GM23338 (cell line): ENCODE data around the gene DYRK1A. TPM values are rescaled to one million over a fixed set of nuclear protein-coding genes. Genes with fewer than 3 reads are reported as not detected.

Experiments used
- ATAC-seq: fragments of 200-7000 bp; cut with Tn5 transposase; 3 replicates; pipeline ENCODE4 v1.9.1; 2020
- DNase-seq: peaks from one replicate; pipeline ENCODE4 v3.0.0-alpha.2; 2015; ENCODE audit warnings: low spot score
- H2AFZ ChIP-seq: fragments of 200-600 bp; sonication (generic); 2 replicates; pipeline ENCODE4 v1.8.0; 2016; ENCODE audit warnings: antibody characterized with exemption, mild to moderate bottlenecking, moderate library complexity
- H3F3A ChIP-seq: fragments of 200-600 bp; sonication (generic); replicated peaks from 2 replicates; pipeline ENCODE4 v1.8.0; 2017; ENCODE audit warnings: antibody characterized with exemption, mixed run types, low read depth
- H3K27ac ChIP-seq: fragments of 200-600 bp; sonication (generic); 2 replicates; pipeline ENCODE4 v1.6.1; 2016; ENCODE audit warnings: low read depth
- H3K27me3 ChIP-seq: fragments of 200-600 bp; sonication (generic); 2 replicates; pipeline ENCODE4 v1.8.0; 2016; ENCODE audit warnings: mild to moderate bottlenecking, mixed run types, moderate library complexity; ENCODE audit not compliant: insufficient read depth
- H3K36me3 ChIP-seq: fragments of 200-600 bp; sonication (generic); 2 replicates; pipeline ENCODE4 v1.8.0; 2016; ENCODE audit warnings: mild to moderate bottlenecking; ENCODE audit not compliant: insufficient read depth
- H3K4me1 ChIP-seq: fragments of 200-600 bp; sonication (generic); 2 replicates; pipeline ENCODE4 v1.8.0; 2016; ENCODE audit warnings: mild to moderate bottlenecking, moderate library complexity; ENCODE audit not compliant: insufficient read depth
- H3K4me2 ChIP-seq: fragments of 200-600 bp; sonication (generic); 2 replicates; pipeline ENCODE4 v1.7.1; 2017; ENCODE audit warnings: mixed run types
- H3K4me3 ChIP-seq: fragments of 200-600 bp; sonication (generic); 2 replicates; pipeline ENCODE4 v1.6.1; 2016; ENCODE audit warnings: mixed run types
- H3K79me2 ChIP-seq: fragments of 200-600 bp; sonication (generic); replicated peaks from 2 replicates; pipeline ENCODE4 v1.8.0; 2017; ENCODE audit warnings: mild to moderate bottlenecking; ENCODE audit not compliant: insufficient read depth
- H3K9me2 ChIP-seq: fragments of 200-600 bp; sonication (generic); 2 replicates; pipeline ENCODE4 v1.8.0; 2017; ENCODE audit not compliant: insufficient read depth
- H4K20me1 ChIP-seq: fragments of 200-600 bp; sonication (generic); replicated peaks from 2 replicates; pipeline ENCODE4 v1.8.0; 2017; ENCODE audit warnings: mild to moderate bottlenecking; ENCODE audit not compliant: insufficient read depth
- H3K27ac Mint-ChIP-seq: 2 replicates; pipeline ENCODE4 v1.8.0; 2020; ENCODE audit warnings: inconsistent platforms, mild to moderate bottlenecking, moderate library complexity, mixed read lengths
- H3K27me3 Mint-ChIP-seq: 3 replicates; pipeline ENCODE4 v1.8.0; 2022; ENCODE audit warnings: low read depth, mild to moderate bottlenecking, moderate library complexity, mixed read lengths, inconsistent platforms; ENCODE audit not compliant: insufficient read depth, poor library complexity
- H3K36me3 Mint-ChIP-seq: 3 replicates; pipeline ENCODE4 v1.8.0; 2021; ENCODE audit warnings: low read depth, mild to moderate bottlenecking, inconsistent platforms, moderate library complexity, mixed read lengths
- H3K4me1 Mint-ChIP-seq: 3 replicates; pipeline ENCODE4 v1.8.0; 2020; ENCODE audit warnings: mild to moderate bottlenecking, inconsistent platforms, mixed read lengths
- H3K4me3 Mint-ChIP-seq: 3 replicates; pipeline ENCODE4 v1.8.0; 2021; ENCODE audit warnings: moderate library complexity, mild to moderate bottlenecking, inconsistent platforms, mixed read lengths
- H3K9me3 Mint-ChIP-seq: 3 replicates; pipeline ENCODE4 v1.8.0; 2020; ENCODE audit warnings: moderate library complexity, mild to moderate bottlenecking, inconsistent platforms, mixed read lengths
- CREB1 ChIP-seq: fragments of 250-450 bp; sonication (Bioruptor Pico); IDR thresholded peaks from 2 replicates; pipeline ENCODE4 v1.5.0; 2020; ENCODE audit warnings: low read depth, mild to moderate bottlenecking, moderate library complexity
- CTCF ChIP-seq, 2 experiments: fragments of 200-600 bp in 1 of 2; sonication (generic) in 1 of 2; conservative IDR thresholded peaks; 2 replicates each; pipeline versions ENCODE4 v1.5.1 to v1.6.1; 2016 to 2017; ENCODE audit warnings: antibody characterized with exemption in 2 of 2, low read depth in 2 of 2, mild to moderate bottlenecking in 2 of 2, moderate library complexity in 1 of 2
- ETS1 ChIP-seq: IDR thresholded peaks from 2 replicates; pipeline ENCODE4 v1.6.1; 2016; ENCODE audit warnings: antibody characterized with exemption
- EZH2 ChIP-seq: fragments of 200-600 bp; sonication (generic); IDR thresholded peaks from one replicate; pipeline ENCODE4 v1.8.0; 2017; ENCODE audit warnings: antibody characterized with exemption, mild to moderate bottlenecking, low read depth; ENCODE audit not compliant: unreplicated experiment
- EZH2phosphoT487 ChIP-seq: fragments of 200-600 bp; sonication (generic); IDR thresholded peaks from one replicate; pipeline ENCODE4 v1.8.1; 2018; ENCODE audit warnings: antibody characterized with exemption; ENCODE audit not compliant: unreplicated experiment
- JUNB ChIP-seq: IDR thresholded peaks from one replicate; pipeline ENCODE4 v1.6.1; 2016; ENCODE audit warnings: antibody characterized with exemption; ENCODE audit not compliant: unreplicated experiment
- NANOG ChIP-seq: IDR thresholded peaks from 2 replicates; pipeline ENCODE4 v1.6.1; 2016; ENCODE audit warnings: antibody characterized with exemption, borderline replicate concordance
- POLR2AphosphoS5 ChIP-seq: IDR thresholded peaks from 2 replicates; pipeline ENCODE4 v1.6.1; 2016; ENCODE audit warnings: antibody characterized with exemption, low read depth
- STAT1 ChIP-seq: IDR thresholded peaks from one replicate; pipeline ENCODE4 v1.6.1; 2016; ENCODE audit warnings: antibody characterized with exemption; ENCODE audit not compliant: unreplicated experiment
- ZNF114 ChIP-seq: fragments of 250-450 bp; sonication (Bioruptor Pico); IDR thresholded peaks from 2 replicates; pipeline ENCODE4 v1.5.0; 2020; ENCODE audit warnings: mild to moderate bottlenecking, moderate library complexity
- ZNF331 ChIP-seq: fragments of 250-450 bp; sonication (Bioruptor Pico); IDR thresholded peaks from 2 replicates; pipeline ENCODE4 v1.5.0; 2020; ENCODE audit warnings: low read depth, mild to moderate bottlenecking, moderate library complexity
- polyA plus RNA-seq: library from polyadenylated mRNA; unstranded; fragments of >200 nt; fragmentation: Nextera tagmentation; extraction: Ambion mirVana; gene quantifications from 2 replicates; pipeline ENCODE4 v1.2.1, GENCODE V29; 2016
- total RNA-seq: library from RNA; depleted of rRNA; stranded (reverse); fragments of >200 nt; shearing (Covaris generic); gene quantifications from 2 replicates; pipeline ENCODE4 v1.2.3, GENCODE V29; 2014
- TF ChIP-seq, protein P1 (sequence below): fragments of 250-450 bp; sonication (Bioruptor Pico); IDR thresholded peaks from 2 replicates; pipeline ENCODE4 v1.5.0; 2020; ENCODE audit warnings: mild to moderate bottlenecking, moderate library complexity

DYRK1A gene
- total and polyA plus RNA-seq, 2 experiments from 2014 or later = 10.3 to 84.7 TPM

DNA sequence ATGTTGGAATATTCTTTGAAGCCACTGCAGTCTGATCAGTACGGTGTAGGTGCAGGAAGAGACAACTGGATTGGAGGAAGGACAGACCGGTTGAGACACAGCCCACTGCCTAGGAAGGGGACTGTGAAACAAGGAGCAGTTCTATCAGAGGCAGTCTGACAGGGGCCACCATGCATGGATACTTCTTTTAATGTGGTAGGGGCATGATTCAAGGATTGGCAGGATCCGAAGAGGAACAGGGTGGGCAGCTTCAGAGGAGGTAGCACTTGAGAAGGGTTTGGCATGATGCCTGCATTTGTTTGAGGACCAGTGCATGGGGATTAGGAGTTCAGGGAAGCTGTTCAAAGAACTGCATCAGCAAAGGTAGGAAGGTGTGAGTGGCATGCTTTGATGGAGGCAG is 167.9 kb downstream of the DYRK1A start:
- Histone ChIP-seq H3K27ac (no peak overlapping the region), H3K9me2 (no peaks in the 10 kb centered on the region), H3F3A (no peaks in the 10 kb centered on the region), H3K4me1 (no peaks in the 10 kb centered on the region), H3K4me2 (no peak overlapping the region), H3K4me3 (no peak overlapping the region), H4K20me1 (no peaks in the 10 kb centered on the region), H3K27me3 (no peaks in the 10 kb centered on the region), H2AFZ (no peak overlapping the region), H3K36me3 (no peaks in the 10 kb centered on the region), H3K79me2 (no peaks in the 10 kb centered on the region)
- H3K4me3 Mint-ChIP-seq = no peak overlapping the region
- H3K9me3 Mint-ChIP-seq = peaks cover 27% of the 10 kb centered on the region
- H3K4me1 Mint-ChIP-seq = peaks cover 3% of the 10 kb centered on the region
- H3K27me3 Mint-ChIP-seq = no peaks in the 10 kb centered on the region
- H3K36me3 Mint-ChIP-seq = peaks cover 19% of the 10 kb centered on the region
- ATAC-seq (no peak), DNase-seq (no peak)
- H3K27ac Mint-ChIP-seq = no peak overlapping the region
- no peak for TF ChIP-seq STAT1
- no peak for TF ChIP-seq NANOG
- TF ChIP-seq EZH2 = no peak
- no peak for TF ChIP-seq EZH2phosphoT487

DNA sequence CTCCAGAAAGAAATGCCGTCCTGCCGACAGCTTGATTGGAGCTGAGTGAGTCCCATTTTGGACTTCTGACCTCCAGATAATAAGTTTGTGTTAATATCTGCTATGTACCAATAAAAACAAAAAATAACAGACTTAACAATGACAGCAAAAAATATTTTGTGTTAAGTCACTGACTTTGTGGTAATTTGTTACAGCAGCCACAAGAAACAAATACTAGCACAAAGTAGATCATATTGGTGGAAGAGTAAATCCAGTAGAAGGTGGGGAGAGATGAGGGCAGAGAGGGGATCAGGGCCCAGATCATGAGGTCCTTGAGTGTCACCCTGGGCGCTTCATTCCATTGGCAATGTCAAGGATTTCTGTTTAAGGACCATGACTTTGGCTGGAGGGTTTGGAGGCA is 168.6 kb downstream of the DYRK1A start:
- no peaks in the 10 kb centered on the region for H3K36me3 ChIP-seq
- H3K4me1 ChIP-seq = no peaks in the 10 kb centered on the region
- no peak overlapping the region for H3K27ac Mint-ChIP-seq
- H3K27ac ChIP-seq = no peak overlapping the region
- H3K27me3 Mint-ChIP-seq = no peaks in the 10 kb centered on the region
- H3K27me3 ChIP-seq = no peaks in the 10 kb centered on the region
- no peaks in the 10 kb centered on the region for H3K79me2 ChIP-seq
- ATAC-seq (no peak), DNase-seq (no peak)
- no peak overlapping the region for H3K4me3 ChIP-seq
- H3K4me2 ChIP-seq = no peak overlapping the region
- no peak overlapping the region for H3K4me3 Mint-ChIP-seq
- H3K9me2 ChIP-seq = no peaks in the 10 kb centered on the region
- peaks cover 3% of the 10 kb centered on the region for H3K4me1 Mint-ChIP-seq
- H3K36me3 Mint-ChIP-seq = peaks cover 19% of the 10 kb centered on the region
- no peak overlapping the region for H2AFZ ChIP-seq
- H4K20me1 ChIP-seq = no peaks in the 10 kb centered on the region
- peaks cover 27% of the 10 kb centered on the region for H3K9me3 Mint-ChIP-seq
- no peaks in the 10 kb centered on the region for H3F3A ChIP-seq
- TF ChIP-seq EZH2phosphoT487 = no peak
- no peak for TF ChIP-seq CREB1 (CRISPR knock-in tag)
- TF ChIP-seq EZH2 = no peak
- TF ChIP-seq CTCF (conservative IDR thresholded peaks at IDR 0.05; ENCODE audit: low read depth in 2 of 2) = no peak
- no peak for TF ChIP-seq ZNF331
- no peak for TF ChIP-seq JUNB
- no peak for TF ChIP-seq POLR2AphosphoS5
- TF ChIP-seq ZNF114 (CRISPR knock-in tag) = no peak
- no peak for TF ChIP-seq ETS1
- no peak for TF ChIP-seq STAT1
- TF ChIP-seq, protein P1, sequence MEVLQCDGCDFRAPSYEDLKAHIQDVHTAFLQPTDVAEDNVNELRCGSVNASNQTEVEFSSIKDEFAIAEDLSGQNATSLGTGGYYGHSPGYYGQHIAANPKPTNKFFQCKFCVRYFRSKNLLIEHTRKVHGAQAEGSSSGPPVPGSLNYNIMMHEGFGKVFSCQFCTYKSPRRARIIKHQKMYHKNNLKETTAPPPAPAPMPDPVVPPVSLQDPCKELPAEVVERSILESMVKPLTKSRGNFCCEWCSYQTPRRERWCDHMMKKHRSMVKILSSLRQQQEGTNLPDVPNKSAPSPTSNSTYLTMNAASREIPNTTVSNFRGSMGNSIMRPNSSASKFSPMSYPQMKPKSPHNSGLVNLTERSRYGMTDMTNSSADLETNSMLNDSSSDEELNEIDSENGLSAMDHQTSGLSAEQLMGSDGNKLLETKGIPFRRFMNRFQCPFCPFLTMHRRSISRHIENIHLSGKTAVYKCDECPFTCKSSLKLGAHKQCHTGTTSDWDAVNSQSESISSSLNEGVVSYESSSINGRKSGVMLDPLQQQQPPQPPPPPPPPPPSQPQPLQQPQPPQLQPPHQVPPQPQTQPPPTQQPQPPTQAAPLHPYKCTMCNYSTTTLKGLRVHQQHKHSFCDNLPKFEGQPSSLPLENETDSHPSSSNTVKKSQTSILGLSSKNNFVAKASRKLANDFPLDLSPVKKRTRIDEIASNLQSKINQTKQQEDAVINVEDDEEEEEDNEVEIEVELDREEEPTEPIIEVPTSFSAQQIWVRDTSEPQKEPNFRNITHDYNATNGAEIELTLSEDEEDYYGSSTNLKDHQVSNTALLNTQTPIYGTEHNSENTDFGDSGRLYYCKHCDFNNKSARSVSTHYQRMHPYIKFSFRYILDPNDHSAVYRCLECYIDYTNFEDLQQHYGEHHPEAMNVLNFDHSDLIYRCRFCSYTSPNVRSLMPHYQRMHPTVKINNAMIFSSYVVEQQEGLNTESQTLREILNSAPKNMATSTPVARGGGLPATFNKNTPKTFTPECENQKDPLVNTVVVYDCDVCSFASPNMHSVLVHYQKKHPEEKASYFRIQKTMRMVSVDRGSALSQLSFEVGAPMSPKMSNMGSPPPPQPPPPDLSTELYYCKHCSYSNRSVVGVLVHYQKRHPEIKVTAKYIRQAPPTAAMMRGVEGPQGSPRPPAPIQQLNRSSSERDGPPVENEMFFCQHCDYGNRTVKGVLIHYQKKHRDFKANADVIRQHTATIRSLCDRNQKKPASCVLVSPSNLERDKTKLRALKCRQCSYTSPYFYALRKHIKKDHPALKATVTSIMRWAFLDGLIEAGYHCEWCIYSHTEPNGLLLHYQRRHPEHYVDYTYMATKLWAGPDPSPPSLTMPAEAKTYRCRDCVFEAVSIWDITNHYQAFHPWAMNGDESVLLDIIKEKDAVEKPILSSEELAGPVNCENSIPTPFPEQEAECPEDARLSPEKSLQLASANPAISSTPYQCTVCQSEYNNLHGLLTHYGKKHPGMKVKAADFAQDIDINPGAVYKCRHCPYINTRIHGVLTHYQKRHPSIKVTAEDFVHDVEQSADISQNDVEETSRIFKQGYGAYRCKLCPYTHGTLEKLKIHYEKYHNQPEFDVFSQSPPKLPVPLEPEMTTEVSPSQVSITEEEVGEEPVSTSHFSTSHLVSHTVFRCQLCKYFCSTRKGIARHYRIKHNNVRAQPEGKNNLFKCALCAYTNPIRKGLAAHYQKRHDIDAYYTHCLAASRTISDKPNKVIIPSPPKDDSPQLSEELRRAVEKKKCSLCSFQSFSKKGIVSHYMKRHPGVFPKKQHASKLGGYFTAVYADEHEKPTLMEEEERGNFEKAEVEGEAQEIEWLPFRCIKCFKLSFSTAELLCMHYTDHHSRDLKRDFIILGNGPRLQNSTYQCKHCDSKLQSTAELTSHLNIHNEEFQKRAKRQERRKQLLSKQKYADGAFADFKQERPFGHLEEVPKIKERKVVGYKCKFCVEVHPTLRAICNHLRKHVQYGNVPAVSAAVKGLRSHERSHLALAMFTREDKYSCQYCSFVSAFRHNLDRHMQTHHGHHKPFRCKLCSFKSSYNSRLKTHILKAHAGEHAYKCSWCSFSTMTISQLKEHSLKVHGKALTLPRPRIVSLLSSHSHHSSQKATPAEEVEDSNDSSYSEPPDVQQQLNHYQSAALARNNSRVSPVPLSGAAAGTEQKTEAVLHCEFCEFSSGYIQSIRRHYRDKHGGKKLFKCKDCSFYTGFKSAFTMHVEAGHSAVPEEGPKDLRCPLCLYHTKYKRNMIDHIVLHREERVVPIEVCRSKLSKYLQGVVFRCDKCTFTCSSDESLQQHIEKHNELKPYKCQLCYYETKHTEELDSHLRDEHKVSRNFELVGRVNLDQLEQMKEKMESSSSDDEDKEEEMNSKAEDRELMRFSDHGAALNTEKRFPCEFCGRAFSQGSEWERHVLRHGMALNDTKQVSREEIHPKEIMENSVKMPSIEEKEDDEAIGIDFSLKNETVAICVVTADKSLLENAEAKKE (CRISPR knock-in tag) = no peak
